HG03064 (cell line): ENCODE results near the gene B4GALT6.

ENCODE experiments used
- ATAC-seq: cut with Tn5 transposase; IDR thresholded peaks from one replicate; pipeline ENCODE4 v1.9.1; 2021; ENCODE audit warnings: low read depth; ENCODE audit not compliant: unreplicated experiment

B4GALT6 gene

DNA sequence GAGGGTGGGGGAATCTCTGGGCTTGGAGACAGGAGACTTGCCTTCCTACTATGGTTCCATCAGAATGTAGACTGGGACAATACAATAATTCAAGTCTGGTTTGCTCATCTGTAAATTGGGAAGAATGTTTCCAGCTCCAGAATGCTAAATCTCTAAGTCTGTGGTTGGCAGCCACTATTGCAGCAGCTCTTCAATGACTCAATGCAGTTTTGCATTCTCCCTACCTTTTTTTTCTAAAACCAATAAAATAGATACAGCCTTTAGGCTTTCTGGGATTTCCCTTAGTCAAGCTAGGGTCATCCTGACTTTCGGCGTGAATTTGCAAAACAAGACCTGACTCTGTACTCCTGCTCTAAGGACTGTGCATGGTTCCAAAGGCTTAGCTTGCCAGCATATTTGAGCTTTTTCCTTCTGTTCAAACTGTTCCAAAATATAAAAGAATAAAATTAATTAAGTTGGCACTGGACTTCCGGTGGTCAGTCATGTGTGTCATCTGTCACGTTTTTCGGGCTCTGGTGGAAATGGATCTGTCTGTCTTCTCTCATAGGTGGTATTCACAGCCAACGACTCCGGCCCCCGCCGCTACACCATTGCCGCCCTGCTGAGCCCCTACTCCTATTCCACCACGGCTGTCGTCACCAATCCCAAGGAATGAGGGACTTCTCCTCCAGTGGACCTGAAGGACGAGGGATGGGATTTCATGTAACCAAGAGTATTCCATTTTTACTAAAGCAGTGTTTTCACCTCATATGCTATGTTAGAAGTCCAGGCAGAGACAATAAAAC is 86.2 kb downstream of the B4GALT6 start:
- ATAC-seq = no peak

DNA sequence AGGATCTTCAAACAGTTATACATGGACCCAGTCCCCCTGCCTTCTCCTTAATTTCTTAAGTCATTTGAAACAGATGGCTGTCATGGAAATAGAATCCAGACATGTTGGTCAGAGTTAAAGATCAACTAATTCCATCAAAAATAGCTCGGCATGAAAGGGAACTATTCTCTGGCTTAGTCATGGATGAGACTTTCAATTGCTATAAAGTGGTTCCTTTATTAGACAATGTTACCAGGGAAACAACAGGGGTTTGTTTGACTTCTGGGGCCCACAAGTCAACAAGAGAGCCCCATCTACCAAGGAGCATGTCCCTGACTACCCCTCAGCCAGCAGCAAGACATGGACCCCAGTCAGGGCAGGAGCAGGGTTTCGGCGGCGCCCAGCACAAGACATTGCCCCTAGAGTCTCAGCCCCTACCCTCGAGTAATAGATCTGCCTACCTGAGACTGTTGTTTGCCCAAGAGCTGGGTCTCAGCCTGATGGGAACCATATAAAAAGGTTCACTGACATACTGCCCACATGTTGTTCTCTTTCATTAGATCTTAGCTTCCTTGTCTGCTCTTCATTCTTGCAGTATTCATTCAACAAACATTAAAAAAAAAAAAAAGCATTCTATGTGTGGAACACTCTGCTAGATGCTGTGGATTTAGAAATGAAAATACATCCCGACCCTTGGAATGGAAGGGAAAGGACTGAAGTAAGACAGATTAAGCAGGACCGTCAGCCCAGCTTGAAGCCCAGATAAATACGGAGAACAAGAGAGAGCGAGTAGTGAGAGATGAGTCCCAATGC is 88.1 kb downstream of the B4GALT6 start:
- no peak for ATAC-seq

DNA sequence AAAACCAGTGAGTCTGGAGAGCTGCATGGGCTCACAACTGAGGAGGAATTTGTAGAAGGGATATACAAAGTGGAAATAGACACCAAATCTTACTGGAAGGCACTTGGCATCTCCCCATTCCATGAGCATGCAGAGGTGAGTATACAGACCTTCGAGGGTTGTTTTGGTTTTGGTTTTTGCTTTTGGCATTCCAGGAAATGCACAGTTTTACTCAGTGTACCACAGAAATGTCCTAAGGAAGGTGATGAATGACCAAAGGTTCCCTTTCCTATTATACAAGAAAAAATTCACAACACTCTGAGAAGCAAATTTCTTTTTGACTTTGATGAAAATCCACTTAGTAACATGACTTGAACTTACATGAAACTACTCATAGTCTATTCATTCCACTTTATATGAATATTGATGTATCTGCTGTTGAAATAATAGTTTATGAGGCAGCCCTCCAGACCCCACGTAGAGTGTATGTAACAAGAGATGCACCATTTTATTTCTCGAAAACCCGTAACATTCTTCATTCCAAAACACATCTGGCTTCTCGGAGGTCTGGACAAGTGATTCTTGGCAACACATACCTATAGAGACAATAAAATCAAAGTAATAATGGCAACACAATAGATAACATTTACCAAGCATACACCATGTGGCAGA is 89.1 kb downstream of the B4GALT6 start:
- no peak for ATAC-seq

DNA sequence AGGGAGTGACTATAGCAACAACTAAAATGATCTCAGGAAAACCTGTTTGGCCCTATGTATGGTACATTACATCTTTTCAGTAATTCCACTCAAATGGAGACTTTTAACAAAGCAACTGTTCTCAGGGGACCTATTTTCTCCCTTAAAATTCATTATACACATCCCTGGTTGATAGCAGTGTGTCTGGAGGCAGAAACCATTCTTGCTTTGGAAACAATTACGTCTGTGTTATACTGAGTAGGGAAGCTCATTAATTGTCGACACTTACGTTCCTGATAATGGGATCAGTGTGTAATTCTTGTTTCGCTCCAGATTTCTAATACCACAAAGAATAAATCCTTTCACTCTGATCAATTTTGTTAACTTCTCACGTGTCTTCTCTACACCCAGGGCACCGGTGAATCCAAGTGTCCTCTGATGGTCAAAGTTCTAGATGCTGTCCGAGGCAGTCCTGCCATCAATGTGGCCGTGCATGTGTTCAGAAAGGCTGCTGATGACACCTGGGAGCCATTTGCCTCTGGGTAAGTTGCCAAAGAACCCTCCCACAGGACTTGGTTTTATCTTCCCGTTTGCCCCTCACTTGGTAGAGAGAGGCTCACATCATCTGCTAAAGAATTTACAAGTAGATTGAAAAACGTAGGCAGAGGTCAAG is 91.7 kb downstream of the B4GALT6 start:
- no peak for ATAC-seq

DNA sequence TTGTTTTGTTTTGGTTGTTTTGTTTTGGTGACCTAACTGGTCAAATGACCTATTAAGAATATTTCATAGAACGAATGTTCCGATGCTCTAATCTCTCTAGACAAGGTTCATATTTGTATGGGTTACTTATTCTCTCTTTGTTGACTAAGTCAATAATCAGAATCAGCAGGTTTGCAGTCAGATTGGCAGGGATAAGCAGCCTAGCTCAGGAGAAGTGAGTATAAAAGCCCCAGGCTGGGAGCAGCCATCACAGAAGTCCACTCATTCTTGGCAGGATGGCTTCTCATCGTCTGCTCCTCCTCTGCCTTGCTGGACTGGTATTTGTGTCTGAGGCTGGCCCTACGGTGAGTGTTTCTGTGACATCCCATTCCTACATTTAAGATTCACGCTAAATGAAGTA is 92.8 kb downstream of the B4GALT6 start, which contains the start of gene TTR:
Gene TTR (plus strand): TSS at position 250 of the 400 bp plus-strand sequence. CDS start 26 bp downstream, at position 276.
- ATAC-seq = no peak

DNA sequence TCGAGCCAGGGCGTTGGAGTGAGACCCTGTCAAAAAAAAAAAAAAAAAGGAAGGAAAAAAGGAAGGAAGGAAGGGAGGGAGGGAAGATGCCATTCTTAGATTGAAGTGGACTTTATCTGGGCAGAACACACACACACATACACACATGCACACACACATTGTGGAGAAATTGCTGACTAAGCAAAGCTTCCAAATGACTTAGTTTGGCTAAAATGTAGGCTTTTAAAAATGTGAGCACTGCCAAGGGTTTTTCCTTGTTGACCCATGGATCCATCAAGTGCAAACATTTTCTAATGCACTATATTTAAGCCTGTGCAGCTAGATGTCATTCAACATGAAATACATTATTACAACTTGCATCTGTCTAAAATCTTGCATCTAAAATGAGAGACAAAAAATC is 93.3 kb downstream of the B4GALT6 start:
- ATAC-seq = no peak

DNA sequence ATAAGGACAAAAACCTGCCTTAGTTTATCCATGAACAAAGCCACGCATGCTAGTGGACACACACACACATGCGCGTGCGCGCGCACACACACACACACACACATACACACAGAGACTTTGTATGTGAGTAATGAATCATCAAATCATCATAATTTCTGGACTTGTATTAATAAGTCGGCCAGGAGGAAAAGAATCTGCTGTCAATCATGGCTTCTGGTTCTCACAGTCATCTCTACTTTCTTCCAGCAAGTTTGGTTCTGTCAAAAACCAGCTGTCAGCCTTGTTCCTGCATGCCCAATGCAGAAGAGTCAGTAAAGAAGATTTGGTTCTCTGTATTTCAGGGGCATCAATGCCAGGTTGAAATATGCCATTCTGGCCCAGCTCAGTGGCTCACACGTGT is 93.8 kb downstream of the B4GALT6 start:
- ATAC-seq = no peak

DNA sequence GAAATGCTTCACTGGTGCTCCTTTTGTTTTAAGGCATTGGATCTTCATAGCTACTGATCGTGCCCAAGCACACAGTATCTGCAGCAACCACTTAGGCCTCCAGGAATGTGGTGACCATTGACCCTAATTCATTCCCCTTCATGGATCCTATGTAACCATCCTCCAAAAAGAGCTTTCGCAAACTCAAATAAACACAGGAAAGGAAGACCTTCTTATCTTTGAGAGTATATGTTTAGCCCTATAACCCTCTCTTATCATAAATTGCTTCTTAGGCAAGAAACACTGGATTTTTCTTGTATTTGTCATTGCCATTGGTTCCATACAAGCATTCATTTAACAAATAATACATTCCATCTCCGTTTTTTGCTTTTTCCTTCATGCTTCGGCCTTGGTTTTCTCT is 96.9 kb downstream of the B4GALT6 start:
- ATAC-seq = no peak

DNA sequence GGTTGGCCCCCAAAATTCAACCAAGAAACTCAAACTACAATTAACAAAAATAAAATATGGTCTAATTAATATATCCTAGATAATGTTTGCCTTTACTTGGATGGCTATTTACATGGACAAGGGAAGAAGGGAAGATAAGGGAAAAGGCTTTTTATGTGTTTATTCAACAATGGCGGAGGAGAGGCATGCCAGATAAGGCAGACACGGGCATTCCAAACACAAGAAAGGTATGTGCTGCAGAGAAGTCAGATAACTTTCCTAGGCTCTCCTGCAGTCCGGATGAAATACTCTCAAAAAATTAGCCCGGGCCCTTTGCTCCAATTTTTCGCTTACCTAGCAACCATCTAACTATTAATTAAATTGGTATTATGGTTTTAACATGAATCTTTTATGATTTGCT is 97.8 kb downstream of the B4GALT6 start:
- ATAC-seq = no peak

DNA sequence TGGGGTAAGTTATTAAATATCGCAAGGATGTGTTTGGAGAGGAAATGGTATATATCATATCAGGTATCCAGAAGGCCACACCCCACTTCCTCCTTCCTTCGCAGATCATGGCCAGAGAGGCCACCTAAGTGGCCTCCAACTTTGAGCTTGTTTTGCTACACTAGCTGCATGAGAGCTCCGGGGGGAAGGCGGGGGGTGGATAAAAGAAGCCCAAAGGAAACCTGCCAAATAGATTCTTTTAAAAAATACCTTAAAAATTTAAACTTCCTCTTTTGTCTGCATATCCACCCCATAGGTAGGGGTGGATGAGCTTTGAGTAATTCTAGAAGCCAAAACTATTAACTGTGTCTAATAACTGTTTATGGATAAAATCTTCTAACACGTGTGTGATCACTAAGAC is 98.4 kb downstream of the B4GALT6 start:
- ATAC-seq = no peak

DNA sequence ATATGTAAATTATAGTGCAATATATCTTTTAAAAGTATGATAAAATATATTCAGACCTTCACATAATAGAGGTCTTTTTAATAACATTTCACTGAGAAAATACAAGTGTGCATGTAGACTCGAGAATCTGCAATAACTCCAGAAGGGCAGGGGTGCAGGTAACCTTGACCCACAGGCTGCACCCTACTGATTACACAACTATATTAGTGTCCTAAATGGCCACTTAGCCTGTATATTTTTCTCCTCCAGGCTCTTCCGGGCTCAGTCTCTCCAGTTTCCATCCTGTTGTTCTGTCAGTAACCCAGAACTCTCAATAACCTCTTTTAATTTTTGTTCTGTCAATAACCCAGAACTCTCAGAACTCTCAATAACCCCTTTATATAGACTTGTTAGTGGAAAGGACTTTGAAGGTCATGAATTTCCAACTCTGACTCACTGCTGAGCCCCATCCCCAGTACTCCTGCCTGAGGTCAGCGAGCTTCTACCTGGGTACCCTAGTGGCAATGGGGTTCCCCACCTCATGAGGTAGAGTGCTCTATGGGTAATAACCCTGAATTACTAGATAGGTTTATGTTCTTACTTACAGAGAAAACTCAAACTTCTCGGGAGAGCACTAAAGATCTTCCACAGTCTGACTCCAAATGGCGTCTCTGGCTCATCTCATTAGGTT is 101.1 kb downstream of the B4GALT6 start:
- no peak for ATAC-seq

DNA sequence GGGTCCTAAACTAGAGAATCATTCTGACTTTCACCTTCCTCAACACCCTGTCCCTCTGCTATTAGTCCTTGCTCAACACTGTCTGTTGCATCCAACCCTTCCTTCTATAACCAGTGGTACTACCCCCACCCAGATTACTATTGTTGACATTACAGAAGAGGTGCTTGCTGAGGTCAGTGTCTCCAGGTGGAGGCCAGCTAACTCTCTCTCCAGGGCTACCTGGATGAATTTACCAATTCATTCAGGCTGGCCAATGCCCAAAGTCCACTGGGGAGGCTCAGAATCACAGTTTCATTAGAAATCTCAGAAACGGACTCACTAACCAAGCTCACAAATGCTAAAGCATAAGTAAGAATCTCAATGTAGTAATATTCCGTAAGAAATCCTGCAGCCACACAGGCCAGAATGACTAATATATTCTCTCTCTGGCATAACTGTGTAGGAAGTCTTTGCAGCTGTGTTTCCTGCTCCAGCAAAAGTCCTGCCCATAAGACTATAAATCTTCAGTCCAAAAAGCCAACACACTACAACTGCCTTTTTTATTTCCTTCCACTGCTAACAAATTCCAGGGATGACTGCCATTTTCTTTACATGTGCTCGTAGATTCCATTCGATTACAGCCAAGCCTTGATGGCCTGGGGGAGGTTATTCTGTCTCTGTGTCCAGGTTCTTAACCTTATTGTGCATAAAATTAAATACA is 102.7 kb downstream of the B4GALT6 start:
- no peak for ATAC-seq

DNA sequence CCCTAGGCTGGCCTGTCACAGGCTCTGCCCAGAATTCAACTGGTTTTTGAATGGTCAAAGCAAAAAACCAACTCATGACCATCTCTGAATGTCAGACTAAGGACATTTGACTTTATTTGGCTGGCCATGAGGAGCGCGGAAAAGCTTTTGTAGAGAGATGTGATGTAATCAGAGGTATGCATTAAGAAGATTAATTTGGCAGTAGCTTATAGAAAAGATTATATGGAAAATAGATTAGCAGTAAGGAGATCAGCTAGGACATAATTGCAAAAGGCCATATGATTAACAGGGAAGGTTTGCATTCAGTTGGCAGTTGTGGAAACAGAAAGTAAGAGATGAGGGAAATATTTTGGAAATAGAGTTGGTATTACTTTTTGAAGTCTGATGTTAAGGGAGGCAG is 105.0 kb downstream of the B4GALT6 start:
- ATAC-seq = no peak

DNA sequence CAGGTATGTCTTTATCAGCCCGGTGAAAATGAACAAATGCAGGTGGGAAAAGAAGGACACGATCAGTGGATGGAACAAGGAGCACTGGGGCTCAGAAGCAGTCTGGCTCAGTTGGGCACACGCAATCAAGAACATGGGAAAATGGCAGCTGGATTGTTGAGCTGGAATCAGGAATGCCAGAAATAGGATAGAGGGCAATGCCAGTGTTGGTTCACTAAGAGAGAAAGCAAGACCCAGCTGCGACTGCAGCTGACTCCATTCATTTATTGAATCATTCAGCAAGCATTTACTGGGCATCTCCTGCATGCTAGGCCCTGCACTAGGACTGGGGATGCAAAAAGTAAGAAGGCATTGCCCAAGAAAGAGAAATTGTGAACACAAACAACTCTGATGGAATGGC is 106.3 kb downstream of the B4GALT6 start:
- ATAC-seq = no peak

DNA sequence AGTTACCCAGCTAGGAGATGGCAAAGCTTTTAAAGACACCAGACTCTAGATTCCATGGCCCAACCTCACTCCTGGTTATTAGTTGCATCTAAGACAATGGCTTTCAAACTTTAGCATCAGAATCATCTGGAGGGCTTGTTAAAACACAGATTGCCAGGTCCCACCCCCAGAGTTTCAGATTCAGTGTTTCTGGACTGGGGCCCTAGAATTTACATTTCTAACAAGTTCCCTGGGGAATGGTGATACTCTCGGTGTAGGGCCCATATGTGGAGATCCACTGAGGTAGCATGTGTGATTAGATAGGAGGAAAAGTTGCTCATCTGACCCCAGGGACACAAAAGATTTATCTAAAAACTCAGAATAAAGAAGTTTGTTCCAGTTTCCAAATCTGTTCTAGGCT is 107.2 kb downstream of the B4GALT6 start:
- ATAC-seq = no peak

DNA sequence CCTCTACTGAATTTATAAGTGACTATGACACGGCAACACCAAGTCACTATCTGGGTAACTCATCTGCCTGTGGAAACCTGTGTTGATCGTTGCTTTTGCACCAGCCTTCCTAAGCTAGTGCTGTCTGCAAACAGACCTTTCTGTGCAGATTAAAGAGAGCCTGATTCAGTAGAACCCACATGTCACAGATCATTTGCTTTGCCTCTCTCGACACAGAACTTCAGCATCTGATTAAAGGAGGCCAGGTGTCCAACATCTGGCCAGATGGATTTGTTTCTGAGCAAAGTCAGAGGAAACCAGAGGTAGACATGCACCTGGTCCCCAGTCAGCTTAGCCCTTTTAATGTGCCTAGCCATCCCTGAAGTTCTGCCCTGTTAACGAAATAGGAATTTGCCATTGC is 107.7 kb downstream of the B4GALT6 start:
- ATAC-seq = peak; percentile 67

DNA sequence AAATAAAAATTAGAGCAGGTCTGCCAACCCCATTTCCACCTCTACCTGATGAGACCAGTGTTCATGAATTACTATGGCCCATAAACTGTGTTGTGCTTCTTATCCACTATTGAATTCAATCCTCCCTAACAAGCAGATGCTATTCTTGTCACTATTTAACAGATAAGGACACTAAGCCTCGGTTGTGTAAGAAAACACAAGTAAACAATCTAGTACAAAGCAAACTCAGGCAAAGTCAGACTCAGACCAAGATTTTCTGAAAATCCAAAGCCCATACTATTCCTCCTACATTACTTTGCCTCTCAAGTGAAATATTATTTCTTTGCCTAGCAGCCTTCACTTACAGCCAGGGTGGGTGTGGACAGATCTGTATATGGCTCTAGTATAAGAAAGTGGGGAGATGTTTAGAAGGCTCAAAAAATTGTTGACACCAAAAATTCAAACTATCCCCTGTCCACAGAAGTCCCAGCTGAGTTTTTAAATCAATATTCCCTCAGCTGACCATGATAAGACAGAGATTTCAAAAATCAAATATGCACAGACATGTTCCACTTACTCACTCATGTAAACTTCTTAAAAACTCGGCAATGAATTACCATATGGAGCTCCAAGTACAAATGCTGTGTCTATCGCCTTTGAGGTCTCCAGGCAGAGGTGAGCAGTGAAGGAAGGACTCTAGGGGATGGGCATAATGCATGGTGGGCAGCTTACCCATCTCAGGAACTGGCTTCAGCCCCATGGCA is 108.7 kb downstream of the B4GALT6 start:
- no peak for ATAC-seq

DNA sequence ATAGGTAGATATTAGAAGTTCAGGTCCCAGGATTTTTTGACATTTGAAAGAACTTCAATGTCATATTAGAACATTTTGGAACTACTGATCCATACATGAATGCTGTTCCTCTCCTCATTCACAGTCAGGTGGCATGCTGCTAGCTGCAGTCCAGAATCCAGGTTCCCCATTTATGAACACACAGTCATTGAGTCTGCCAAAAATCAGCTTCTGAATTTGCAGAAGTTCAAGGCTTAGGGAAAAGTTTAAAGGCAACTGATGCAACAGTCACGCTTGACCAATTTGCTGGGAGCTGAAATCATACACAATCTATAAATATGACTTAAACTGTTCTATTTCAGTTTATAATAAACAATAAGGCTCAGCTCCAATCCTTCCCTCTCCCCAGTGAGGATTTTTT is 110.0 kb downstream of the B4GALT6 start:
- ATAC-seq = no peak
